Measurements from ENCODE around the gene MAP3K5. TPM values are rescaled to one million over a fixed set of nuclear protein-coding genes. Genes with fewer than 3 reads are reported as not detected.

MAP3K5 gene
- total and polyA plus RNA-seq, 2 of the 8 experiments (the other 6 are each of a cell fraction or from before 2014, with no cell fraction given), result 0.63 to 2.6 TPM

GRCh38 chr6:136811272-136811671, 19.0 kb upstream of the MAP3K5 start:
- Histone ChIP-seq H3K14ac (ENCODE audit: insufficient read length) (no peak overlapping the region), H3K23ac (ENCODE audit: insufficient read length) (no peak overlapping the region), H3K18ac (ENCODE audit: extremely low read depth, low read length) (no peak overlapping the region), H3K27me3 (replicated peaks in 1 of 4; ENCODE audit: control insufficient read depth in 3 of 4, extremely low read depth in 1 of 4, insufficient read depth in 3 of 4, low read length in 3 of 4) (no peaks in the 10 kb centered on the region), H2BK5ac (ENCODE audit: low read depth, low read length) (no peak overlapping the region), H2AFZ (ENCODE audit: low read length) (no peak overlapping the region), H2BK12ac (ENCODE audit: low read depth, low read length) (no peak overlapping the region), H3K4me3 (ENCODE audit: extremely low read depth in 1 of 4, insufficient read depth in 2 of 4, low read depth in 3 of 4, low read length in 4 of 4) (no peak overlapping the region), H3K9ac (replicated peaks in 1 of 4; ENCODE audit: extremely low read depth in 1 of 4, low read depth in 3 of 4, low read length in 3 of 4) (no peak overlapping the region), H2BK15ac (ENCODE audit: low read length) (no peak overlapping the region), H2AK5ac (ENCODE audit: low read depth, low read length) (no peak overlapping the region), H2BK120ac (replicated peaks; ENCODE audit: low read depth, low read length) (no peak overlapping the region), H3K79me1 (ENCODE audit: low read depth, low read length) (no peaks in the 10 kb centered on the region), H3K4ac (replicated peaks; ENCODE audit: insufficient read length, low read depth, low read length) (no peak overlapping the region), H3K4me2 (ENCODE audit: insufficient read depth in 1 of 2, low read depth in 2 of 2, low read length in 2 of 2) (no peak overlapping the region), H3K56ac (replicated peaks; ENCODE audit: insufficient read length, low read depth, low read length) (no peak overlapping the region), H3K27ac (ENCODE audit: low read depth, low read length) (no peak overlapping the region), H4K91ac (replicated peaks; ENCODE audit: insufficient read length, low read length) (no peak overlapping the region), H2BK20ac (ENCODE audit: low read length) (no peak overlapping the region), H4K5ac (ENCODE audit: insufficient read length, low read depth, low read length) (no peak overlapping the region), H3K79me2 (ENCODE audit: control insufficient read depth in 1 of 2, insufficient read depth in 2 of 2, low read length in 2 of 2) (no peaks in the 10 kb centered on the region), H4K20me1 (replicated peaks in 1 of 2; ENCODE audit: control insufficient read depth in 1 of 2, insufficient read depth in 2 of 2, low read length in 2 of 2) (no peaks in the 10 kb centered on the region), H3K36me3 (ENCODE audit: control insufficient read depth in 2 of 4, insufficient read depth in 4 of 4, low read length in 3 of 4) (no peaks in the 10 kb centered on the region), H3K23me2 (ENCODE audit: low read depth, low read length) (no peaks in the 10 kb centered on the region), H4K8ac (ENCODE audit: extremely low read depth, insufficient read depth, low read length) (no peak overlapping the region), H3K9me3 (ENCODE audit: insufficient read depth in 2 of 2, low read depth in 1 of 2, low read length in 1 of 2) (no peaks in the 10 kb centered on the region), H3K4me1 (replicated peaks in 1 of 4; ENCODE audit: control insufficient read depth in 3 of 4, insufficient read depth in 4 of 4, low read length in 3 of 4) (no peaks in the 10 kb centered on the region)
- CTCF ChIA-PET (ENCODE audit: partially characterized antibody), result interaction anchor here (0.7 to 2.1 kb wide), 4 partner anchors 10 to 585 kb away, joined by 3 to 6 read pairs (median 4); partner anchors contain the start of gene MAP3K5
- POLR2A ChIA-PET (ENCODE audit: partially characterized antibody), result no interaction called here
- FAIRE-seq (no peak), DNase-seq (ENCODE audit: low read depth in 1 of 2, low spot score in 2 of 2) (no peak)
- no peak for TF ChIP-seq SAP30 (IDR thresholded peaks at IDR 0.05; ENCODE audit: insufficient read depth, insufficient replicate concordance, low read length)
- no peak for TF ChIP-seq KDM4A (IDR thresholded peaks at IDR 0.05; ENCODE audit: low read depth, low read length, severe bottlenecking)
- no peak for TF ChIP-seq CEBPB (IDR thresholded peaks at IDR 0.05; ENCODE audit: low read depth, low read length)
- TF ChIP-seq RNF2 (IDR thresholded peaks at IDR 0.05; ENCODE audit: borderline replicate concordance, low read depth, low read length, missing control alignments, poor library complexity, severe bottlenecking), result no peak
- TF ChIP-seq GTF2F1 (IDR thresholded peaks at IDR 0.05; ENCODE audit: borderline replicate concordance, low read depth, low read length), result no peak
- TF ChIP-seq YY1 (IDR thresholded peaks at IDR 0.05; ENCODE audit: low read depth, low read length), result no peak
- no peak for TF ChIP-seq RAD21 (IDR thresholded peaks at IDR 0.05 in 1 of 2, conservative IDR thresholded peaks at IDR 0.05 in 1 of 2; ENCODE audit: low read depth in 2 of 2, low read length in 2 of 2)
- no peak for TF ChIP-seq JUND (IDR thresholded peaks at IDR 0.05; ENCODE audit: low read length)
- TF ChIP-seq SUZ12 (IDR thresholded peaks at IDR 0.05; ENCODE audit: low read length), result no peak
- no peak for TF ChIP-seq TAF1 (IDR thresholded peaks at IDR 0.05; ENCODE audit: low read depth, low read length)
- no peak for TF ChIP-seq SP1 (IDR thresholded peaks at IDR 0.05; ENCODE audit: low read depth, low read length)
- TF ChIP-seq CBX8 (IDR thresholded peaks at IDR 0.05; ENCODE audit: borderline replicate concordance, low read depth, low read length), result no peak

Measured in H1 (cell line).